Transverse colon (tissue), 4 donors: Measurements from ENCODE around the gene BABAM1. TPM values are rescaled to one million over a fixed set of nuclear protein-coding genes. Genes with fewer than 3 reads are reported as not detected.

ENCODE experiments used
- DNase-seq: peaks from one replicate; pipeline ENCODE4 v3.0.0-alpha.2; 2019
- H3K27ac ChIP-seq, 4 donors: fragments of 200-600 bp; sonication (generic); 2 replicates each; pipeline ENCODE4 v1.5.1; 2016 to 2018; ENCODE audit warnings: inconsistent platforms in 4 of 4
- H3K27me3 ChIP-seq: fragments of 200-600 bp; sonication (generic); 2 replicates; pipeline ENCODE4 v1.5.1; 2017; ENCODE audit warnings: inconsistent platforms
- H3K36me3 ChIP-seq, 4 donors: fragments of 200-600 bp; sonication (generic); 2 replicates each; pipeline ENCODE4 v1.5.1; 2017 to 2019; ENCODE audit warnings: inconsistent platforms in 4 of 4
- H3K4me1 ChIP-seq, 4 donors: fragments of 200-600 bp; sonication (generic); 2 replicates each; pipeline ENCODE4 v1.5.1; 2017 to 2020; ENCODE audit warnings: inconsistent platforms in 4 of 4
- H3K4me3 ChIP-seq, 4 donors: fragments of 200-600 bp; sonication (generic); 1 replicate in 1 of 4; 2 replicates in 3 of 4; pipeline versions ENCODE4 v1.5.1 to v1.6.1; 2017 to 2019; ENCODE audit warnings: inconsistent platforms in 4 of 4
- H3K9me3 ChIP-seq, 2 donors: fragments of 200-600 bp; sonication (generic); 2 replicates each; pipeline ENCODE4 v1.5.1; 2017 to 2019; ENCODE audit warnings: inconsistent platforms in 2 of 2
- CTCF ChIP-seq, 5 experiments: fragments of 200-600 bp in 3 of 5; fragments of 450-650 bp in 2 of 5; sonication (generic) in 3 of 5; IDR thresholded peaks; 1 replicate in 2 of 5; 2 replicates in 3 of 5; pipeline ENCODE4 v1.5.1; 2016 to 2017; ENCODE audit warnings: antibody characterized with exemption in 5 of 5, inconsistent platforms in 3 of 5, mild to moderate bottlenecking in 2 of 5, moderate library complexity in 1 of 5
- EP300 ChIP-seq: sonication (generic); formaldehyde crosslinking; IDR thresholded peaks from one replicate; pipeline ENCODE4 v1.6.1; 2017; ENCODE audit warnings: antibody characterized with exemption, low read depth
- POLR2A ChIP-seq: fragments of 450-650 bp; IDR thresholded peaks from one replicate; pipeline ENCODE4 v1.6.1; 2016; ENCODE audit warnings: antibody characterized with exemption, mild to moderate bottlenecking, moderate library complexity
- POLR2AphosphoS5 ChIP-seq, 3 donors: sonication (generic); formaldehyde crosslinking; IDR thresholded peaks; one replicate each; pipeline ENCODE4 v1.6.1; 2016; ENCODE audit warnings: antibody characterized with exemption in 3 of 3
- WGBS, 2 donors: methylation state at CpG; one replicate each; pipeline ENCODE4 v1.1.5; 2018; ENCODE audit warnings: low coverage in 1 of 2; 5-methylcytosine and 5-hydroxymethylcytosine counted together
- in situ Hi-C, 4 donors: fragments of 200-750 bp; cut with MboI; loops; one replicate each; pipeline versions ENCODE4 v1.15.0 to v1.15.1; 2017; ENCODE audit warnings: low sequenced_read_pairs in 3 of 4, low pct_ligation_motif_present in 1 of 4, low pct_unique_long_range_greater_than_20kb in 1 of 4
- intact Hi-C: fragments of 100-400 bp; cut with DNase I; formaldehyde crosslinking; loops from one replicate; pipeline ENCODE4 v1.15.1; 2023; ENCODE audit warnings: low total_unique reads
- total RNA-seq, 4 donors: library from RNA; depleted of rRNA; stranded (reverse); fragments of >200 nt; gene quantifications; one replicate each; pipeline ENCODE4 v1.1.0, GENCODE V29; 2016

The BABAM1 gene
- total RNA-seq, 4 donors from 2014 or later = 56.2 to 364 (median 80.2) TPM

GRCh38 chr19:17325133-17325532 is 57.9 kb downstream of the BABAM1 start:
- intact Hi-C loops (no loop called here), in situ Hi-C loops (no loop called here)
- DNase-seq = no peak
- Histone ChIP-seq H3K27me3 (peaks cover 15% of the 10 kb centered on the region), H3K27ac (no peak overlapping the region), H3K4me3 (no peak overlapping the region), H3K4me1 (peaks cover 13 to 28% (median 22%) of the 10 kb centered on the region in 4 donors), H3K9me3 (no peaks in the 10 kb centered on the region), H3K36me3 (peaks cover 0 to 7% (median 2%) of the 10 kb centered on the region in 4 donors)
- WGBS, 2 donors = 95% methylated on average over 4 of the region's 20 CpGs; no CpG with 5 or more reads in 1 of the 2 donors
- TF ChIP-seq POLR2A (no peak), EP300 (no peak), POLR2AphosphoS5 (IDR thresholded peaks at IDR 0.05) (no peak), CTCF (IDR thresholded peaks at IDR 0.05) (no peak)

GRCh38 chr19:17325881-17326594 is 58.8 kb downstream of the BABAM1 start:
- WGBS, 2 donors = 90 to 100% methylated on average over 3 to 17 of the region's 17 CpGs
- Histone ChIP-seq H3K4me3 (no peak overlapping the region), H3K36me3 (no peaks in the 10 kb centered on the region), H3K27me3 (peaks cover 21% of the 10 kb centered on the region), H3K4me1 (peaks cover 13 to 28% (median 22%) of the 10 kb centered on the region in 4 donors), H3K9me3 (no peaks in the 10 kb centered on the region), H3K27ac (peak overlapping the region in 1 of 4 donors; percentile 30)
- in situ Hi-C loops (no loop called here), intact Hi-C loops (no loop called here)
- DNase-seq = no peak
- TF ChIP-seq POLR2A = no peak

- Histone ChIP-seq H3K36me3 (no peaks in the 10 kb centered on the region), H3K27ac (peak overlapping the region in 1 of 4 donors; percentile 30), H3K4me3 (no peak overlapping the region), H3K9me3 (no peaks in the 10 kb centered on the region), H3K4me1 (peaks cover 13 to 28% (median 22%) of the 10 kb centered on the region in 4 donors), H3K27me3 (peaks cover 21% of the 10 kb centered on the region)
- WGBS, 2 donors = 86% methylated on average over 2 to 11 of the region's 11 CpGs
- no peak for DNase-seq
- in situ Hi-C loops (no loop called here), intact Hi-C loops (no loop called here)
- TF ChIP-seq EP300 (no peak), CTCF (IDR thresholded peaks at IDR 0.05) (no peak), POLR2AphosphoS5 (IDR thresholded peaks at IDR 0.05) (no peak), POLR2A (no peak)
Observed at GRCh38 chr19:17326595-17326966, 59.3 kb downstream of the BABAM1 start.

GRCh38 chr19:17327068-17327653 is 59.9 kb downstream of the BABAM1 start:
- Histone ChIP-seq H3K4me3 (no peak overlapping the region), H3K27me3 (peaks cover 21% of the 10 kb centered on the region), H3K27ac (peak overlapping the region; percentile 72 to 84 (median 78)), H3K9me3 (no peaks in the 10 kb centered on the region), H3K4me1 (peaks cover 13 to 28% (median 22%) of the 10 kb centered on the region in 4 donors), H3K36me3 (no peaks in the 10 kb centered on the region)
- DNase-seq = no peak
- 92% methylated on average over 27 of the region's 27 CpGs; no CpG with 5 or more reads in 1 of the 2 donors for WGBS, 2 donors
- in situ Hi-C loops (no loop called here), intact Hi-C loops (no loop called here)
- TF ChIP-seq POLR2A (no peak), CTCF (IDR thresholded peaks at IDR 0.05) (no peak), EP300 (no peak), POLR2AphosphoS5 (IDR thresholded peaks at IDR 0.05) (no peak)
